OCI-LY3 (cell line): ENCODE measurements around the gene CHD5.

Experiments used
- H2AFZ ChIP-seq: fragments of 200-600, 300-600 bp; shearing (Covaris generic); 2 replicates; pipeline ENCODE4 v1.6.0; 2014; ENCODE audit warnings: antibody characterized with exemption, low read depth, low read length
- H3K27ac ChIP-seq: fragments of 200-600, 300-600 bp; sonication (generic); 2 replicates; pipeline ENCODE4 v1.5.1; 2014; ENCODE audit warnings: mild to moderate bottlenecking, low read length, moderate library complexity, mixed read lengths
- H3K27me3 ChIP-seq: fragments of 200-600, 300-600 bp; sonication (generic); 2 replicates; pipeline ENCODE4 v1.6.1; 2014; ENCODE audit warnings: low read depth, low read length, mixed read lengths
- H3K36me3 ChIP-seq: fragments of 200-600, 300-600 bp; sonication (generic); replicated peaks from 2 replicates; pipeline ENCODE3; 2014; ENCODE audit warnings: low read depth, low read length, mixed read lengths
- H3K4me1 ChIP-seq: fragments of 300-600, 200-600 bp; sonication (generic); 2 replicates; pipeline ENCODE4 v1.6.1; 2014; ENCODE audit warnings: low read length, mixed read lengths
- H3K4me2 ChIP-seq: fragments of 200-600, 300-600 bp; sonication (generic); 2 replicates; pipeline ENCODE4 v1.6.1; 2014; ENCODE audit warnings: low read length, mixed read lengths
- H3K4me3 ChIP-seq: fragments of 300-600, 200-600 bp; sonication (generic); 2 replicates; pipeline ENCODE4 v1.5.1; 2014; ENCODE audit warnings: antibody characterized with exemption, mild to moderate bottlenecking, low read length, moderate library complexity
- H3K79me2 ChIP-seq: fragments of 300-600, 200-600 bp; shearing (Covaris generic); 2 replicates; pipeline ENCODE4 v1.6.1; 2014; ENCODE audit warnings: mild to moderate bottlenecking, low read length, mixed read lengths
- H3K9ac ChIP-seq: fragments of 300-600, 200-600 bp; shearing (Covaris generic); 2 replicates; pipeline ENCODE4 v1.6.0; 2014; ENCODE audit warnings: mild to moderate bottlenecking, low read length, moderate library complexity
- H3K9me3 ChIP-seq: fragments of 200-600, 300-600 bp; shearing (Covaris generic); 2 replicates; pipeline ENCODE4 v1.6.1; 2014; ENCODE audit warnings: low read length, mixed read lengths; ENCODE audit not compliant: insufficient read depth
- H4K20me1 ChIP-seq: fragments of 200-600, 300-600 bp; sonication (generic); 2 replicates; pipeline ENCODE4 v1.6.1; 2016; ENCODE audit warnings: low read length, mixed read lengths; ENCODE audit not compliant: insufficient read depth
- EZH2phosphoT487 ChIP-seq: fragments of 200-600 bp; shearing (Covaris generic); IDR thresholded peaks from 2 replicates; pipeline ENCODE4 v1.6.1; 2018; ENCODE audit warnings: antibody characterized with exemption, mixed run types, low read depth
- TF ChIP-seq, protein P1 (sequence below): fragments of 200-600, 300-600 bp; sonication (generic); IDR thresholded peaks from 2 replicates; pipeline ENCODE4 v1.5.1; 2014; ENCODE audit warnings: antibody characterized with exemption, low read length, low read depth

CHD5 gene

DNA sequence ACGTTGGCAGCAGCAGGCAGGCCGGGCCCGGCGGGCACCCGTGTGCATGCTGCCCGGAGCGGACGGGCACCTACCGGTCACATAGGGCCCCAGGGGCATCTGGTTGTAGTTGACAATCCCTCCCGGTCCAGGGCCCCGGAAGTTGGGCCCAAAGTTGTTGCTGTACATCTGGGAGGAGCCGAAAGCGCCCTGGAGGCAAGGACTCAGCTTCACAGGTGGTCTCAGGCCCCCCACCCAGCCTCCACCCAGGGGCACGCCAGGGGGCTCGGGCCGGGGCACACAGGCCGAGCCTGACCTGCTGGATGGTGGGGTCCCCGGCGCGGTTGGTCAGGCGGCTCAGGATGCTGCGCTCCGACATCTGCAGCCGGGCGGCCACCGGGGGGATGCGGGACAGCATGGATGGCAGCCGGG, 73.8 kb downstream of the CHD5 start:
- no peak for TF ChIP-seq EZH2phosphoT487
- TF ChIP-seq, protein P1, sequence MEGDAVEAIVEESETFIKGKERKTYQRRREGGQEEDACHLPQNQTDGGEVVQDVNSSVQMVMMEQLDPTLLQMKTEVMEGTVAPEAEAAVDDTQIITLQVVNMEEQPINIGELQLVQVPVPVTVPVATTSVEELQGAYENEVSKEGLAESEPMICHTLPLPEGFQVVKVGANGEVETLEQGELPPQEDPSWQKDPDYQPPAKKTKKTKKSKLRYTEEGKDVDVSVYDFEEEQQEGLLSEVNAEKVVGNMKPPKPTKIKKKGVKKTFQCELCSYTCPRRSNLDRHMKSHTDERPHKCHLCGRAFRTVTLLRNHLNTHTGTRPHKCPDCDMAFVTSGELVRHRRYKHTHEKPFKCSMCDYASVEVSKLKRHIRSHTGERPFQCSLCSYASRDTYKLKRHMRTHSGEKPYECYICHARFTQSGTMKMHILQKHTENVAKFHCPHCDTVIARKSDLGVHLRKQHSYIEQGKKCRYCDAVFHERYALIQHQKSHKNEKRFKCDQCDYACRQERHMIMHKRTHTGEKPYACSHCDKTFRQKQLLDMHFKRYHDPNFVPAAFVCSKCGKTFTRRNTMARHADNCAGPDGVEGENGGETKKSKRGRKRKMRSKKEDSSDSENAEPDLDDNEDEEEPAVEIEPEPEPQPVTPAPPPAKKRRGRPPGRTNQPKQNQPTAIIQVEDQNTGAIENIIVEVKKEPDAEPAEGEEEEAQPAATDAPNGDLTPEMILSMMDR, result no peak
- H3K4me3 ChIP-seq, result no peak overlapping the region
- no peak overlapping the region for H2AFZ ChIP-seq
- no peaks in the 10 kb centered on the region for H3K79me2 ChIP-seq
- no peak overlapping the region for H3K4me2 ChIP-seq
- H3K9me3 ChIP-seq, result no peaks in the 10 kb centered on the region
- H3K27me3 ChIP-seq, result no peaks in the 10 kb centered on the region
- no peak overlapping the region for H3K9ac ChIP-seq
- H3K27ac ChIP-seq, result no peak overlapping the region
- H3K36me3 ChIP-seq, result no peaks in the 10 kb centered on the region
- no peaks in the 10 kb centered on the region for H4K20me1 ChIP-seq
- H3K4me1 ChIP-seq, result no peaks in the 10 kb centered on the region

DNA sequence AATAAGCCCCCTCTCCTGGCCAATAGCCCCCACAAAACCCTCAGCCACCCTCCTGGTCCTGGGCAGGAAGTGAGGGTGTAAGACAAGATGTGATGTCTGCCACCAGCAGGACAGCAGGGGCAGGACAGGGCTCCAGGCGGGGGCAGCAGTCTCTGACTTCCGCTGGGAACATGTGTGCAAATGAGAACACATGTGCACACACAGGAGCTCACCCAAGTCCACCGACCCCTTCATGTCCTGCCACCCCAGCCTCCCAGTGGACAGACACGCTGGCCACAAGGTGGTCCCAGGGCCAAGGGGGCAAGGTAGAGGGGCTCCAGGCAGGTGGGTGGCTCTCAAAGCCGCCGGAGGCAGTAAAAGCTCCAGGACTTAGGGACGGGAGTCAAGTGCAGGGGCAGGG, 74.4 kb downstream of the CHD5 start:
- Histone ChIP-seq H2AFZ (no peak overlapping the region), H3K4me3 (0 out of 2 replicates have a peak overlapping the region, but pooled peaks have one; percentile 13), H4K20me1 (no peaks in the 10 kb centered on the region), H3K27me3 (no peaks in the 10 kb centered on the region), H3K79me2 (no peaks in the 10 kb centered on the region), H3K4me2 (peak overlapping the region; percentile 34; the same call in 1 of the 2 replicates), H3K36me3 (no peaks in the 10 kb centered on the region), H3K4me1 (no peaks in the 10 kb centered on the region), H3K9ac (no peak overlapping the region), H3K9me3 (no peaks in the 10 kb centered on the region), H3K27ac (no peak overlapping the region)
- TF ChIP-seq, protein P1, result no peak
- no peak for TF ChIP-seq EZH2phosphoT487

DNA sequence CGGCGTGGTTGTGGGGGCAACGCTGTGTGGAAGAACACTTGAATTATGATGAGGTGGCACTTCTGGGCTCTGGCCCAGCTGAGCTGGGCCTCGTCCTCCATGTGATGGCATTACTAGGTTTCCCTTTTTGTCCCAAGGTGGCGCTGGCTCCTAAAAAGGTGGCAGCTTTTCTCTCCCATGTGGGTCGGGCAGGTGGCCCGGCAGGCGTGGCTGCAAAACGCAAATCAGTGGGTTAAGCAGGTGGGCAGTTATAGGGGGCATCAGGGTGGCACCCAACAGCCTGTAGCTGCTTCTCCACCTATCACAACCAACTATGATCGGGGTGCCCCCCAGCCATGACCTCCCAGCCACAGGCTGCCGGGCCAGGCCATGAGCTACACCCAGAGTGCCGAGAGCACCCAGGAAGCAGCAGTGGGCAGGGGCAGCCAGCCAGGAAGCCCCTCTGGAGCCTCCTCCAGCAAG, 74.9 kb downstream of the CHD5 start:
- Histone ChIP-seq H3K4me3 (0 out of 2 replicates have a peak overlapping the region, but pooled peaks have one; percentile 13), H2AFZ (no peak overlapping the region), H3K9me3 (no peaks in the 10 kb centered on the region), H3K27me3 (no peaks in the 10 kb centered on the region), H4K20me1 (no peaks in the 10 kb centered on the region), H3K36me3 (no peaks in the 10 kb centered on the region), H3K4me2 (peak overlapping the region; percentile 34), H3K9ac (no peak overlapping the region), H3K4me1 (no peaks in the 10 kb centered on the region), H3K27ac (no peak overlapping the region), H3K79me2 (no peaks in the 10 kb centered on the region)
- TF ChIP-seq, protein P1, result peak; percentile 33; the same call in 1 of the 2 replicates
- TF ChIP-seq EZH2phosphoT487, result no peak

DNA sequence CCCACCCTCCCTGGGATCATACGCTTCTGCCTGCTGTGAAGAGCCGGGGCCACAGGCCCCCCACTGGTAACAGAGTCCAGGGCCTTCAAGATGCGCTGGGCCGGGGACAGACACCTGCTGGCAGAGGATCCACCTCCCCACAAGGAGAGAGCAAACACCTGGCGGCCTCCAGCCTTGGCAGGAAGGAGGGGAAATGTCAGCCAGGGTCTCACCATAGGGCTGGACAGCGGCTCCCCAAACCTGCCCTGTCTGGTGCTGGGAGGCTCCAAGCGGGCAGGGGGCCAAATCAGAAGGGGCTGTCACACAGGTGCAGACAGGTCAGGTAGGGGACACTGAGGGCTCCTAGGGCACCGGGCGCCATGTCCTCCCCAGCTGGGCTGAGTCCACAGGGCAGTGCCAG, 75.5 kb downstream of the CHD5 start:
- H3K4me2 ChIP-seq, result no peak overlapping the region
- H3K27me3 ChIP-seq, result no peaks in the 10 kb centered on the region
- H3K9me3 ChIP-seq, result no peaks in the 10 kb centered on the region
- no peak overlapping the region for H3K4me3 ChIP-seq
- no peak overlapping the region for H3K9ac ChIP-seq
- H3K4me1 ChIP-seq, result no peaks in the 10 kb centered on the region
- H3K79me2 ChIP-seq, result no peaks in the 10 kb centered on the region
- TF ChIP-seq, protein P1, result no peak
- no peak for TF ChIP-seq EZH2phosphoT487
- H4K20me1 ChIP-seq, result no peaks in the 10 kb centered on the region
- H2AFZ ChIP-seq, result no peak overlapping the region
- no peaks in the 10 kb centered on the region for H3K36me3 ChIP-seq
- no peak overlapping the region for H3K27ac ChIP-seq
